ENCODE data around the gene FGGY. TPM values are rescaled to one million over a fixed set of nuclear protein-coding genes. Genes with fewer than 3 reads are reported as not detected.

The FGGY gene
- total RNA-seq, 1 experiment from 2014 or later: 12.0 TPM

GRCh38 chr1:59505596-59506028 lies 208.7 kb downstream of the FGGY start (continued):
- TF ChIP-seq ARID4B (CRISPR knock-in tag; IDR thresholded peaks at IDR 0.05; ENCODE audit: borderline replicate concordance): no peak
- TF ChIP-seq ZNF121 (CRISPR knock-in tag; IDR thresholded peaks at IDR 0.05): no peak
- no peak for TF ChIP-seq E2F4 (CRISPR knock-in tag; IDR thresholded peaks at IDR 0.05; ENCODE audit: borderline replicate concordance, low read depth)
- TF ChIP-seq ZBTB43 (CRISPR knock-in tag; IDR thresholded peaks at IDR 0.05): no peak
- TF ChIP-seq GRHL2 (CRISPR knock-in tag; IDR thresholded peaks at IDR 0.05; ENCODE audit: insufficient replicate concordance, severe bottlenecking): no peak
- TF ChIP-seq AFF4 (CRISPR knock-in tag; IDR thresholded peaks at IDR 0.05; ENCODE audit: borderline replicate concordance): no peak
- no peak for TF ChIP-seq NR3C1 (CRISPR knock-in tag; conservative IDR thresholded peaks at IDR 0.05; ENCODE audit: low read depth)
- no peak for TF ChIP-seq AR (CRISPR knock-in tag; IDR thresholded peaks at IDR 0.05)
- no peak for TF ChIP-seq CREB1 (CRISPR knock-in tag; IDR thresholded peaks at IDR 0.05)
- TF ChIP-seq ZNF263 (CRISPR knock-in tag; IDR thresholded peaks at IDR 0.05; ENCODE audit: low read depth): no peak
- TF ChIP-seq IRF1 (CRISPR knock-in tag; IDR thresholded peaks at IDR 0.05): no peak

- no peak for DNase-seq (ENCODE audit: low spot score)
- Mint-ChIP-seq H3K27me3 (ENCODE audit: low read depth) (no peaks in the 10 kb centered on the region), H3K9me3 (no peaks in the 10 kb centered on the region), H3K36me3 (no peaks in the 10 kb centered on the region), H3K4me3 (no peak overlapping the region), H3K4me1 (peaks cover 20% of the 10 kb centered on the region), H3K27ac (no peak overlapping the region)
- ChIA-PET POLR2A (no interaction called here), CTCF (no interaction called here)
- no peak for ATAC-seq
- TF ChIP-seq ZSCAN18 (CRISPR knock-in tag; IDR thresholded peaks at IDR 0.05) (no peak), JAZF1 (CRISPR knock-in tag; IDR thresholded peaks at IDR 0.05) (no peak), ZNF317 (CRISPR knock-in tag; IDR thresholded peaks at IDR 0.05; ENCODE audit: borderline replicate concordance, low read depth) (no peak), GTF2I (CRISPR knock-in tag; conservative IDR thresholded peaks at IDR 0.05) (no peak), FOXP4 (CRISPR knock-in tag; IDR thresholded peaks at IDR 0.05) (no peak), ETV6 (CRISPR knock-in tag; IDR thresholded peaks at IDR 0.05) (no peak), FOXP1 (CRISPR knock-in tag; IDR thresholded peaks at IDR 0.05; ENCODE audit: borderline replicate concordance) (no peak)
Observed at GRCh38 chr1:59506952-59507351, 210.1 kb downstream of the FGGY start.

Measured in WTC11 (cell line).